ENCODE measurements around the gene ZBTB20. TPM values are rescaled to one million over a fixed set of nuclear protein-coding genes. Genes with fewer than 3 reads are reported as not detected.

ZBTB20 gene
- total RNA-seq, 1 experiment from 2014 or later = 3.7 TPM

- CTCF ChIA-PET = no interaction called here
- BruUV-seq (replicated peaks) = no TSS peak
- TF ChIP-seq EZH2 (IDR thresholded peaks at IDR 0.05; ENCODE audit: low read length, unreplicated experiment) (no peak), EZH2phosphoT487 (IDR thresholded peaks at IDR 0.05; ENCODE audit: borderline replicate concordance, low read length) (no peak), CTCF (conservative IDR thresholded peaks at IDR 0.05; ENCODE audit: low read depth, low read length) (no peak)
- H3K9me2 ChIP-seq (replicated peaks; ENCODE audit: low read length) = no peaks in the 10 kb centered on the region
- DNase-seq (no peak), ATAC-seq (no peak)
- no peak overlapping the region for H3K27ac ChIP-seq (ENCODE audit: low read length)
- no peak overlapping the region for H2AFZ ChIP-seq (ENCODE audit: low read length)
- H4K20me1 ChIP-seq (ENCODE audit: low read length) = no peaks in the 10 kb centered on the region
- H3F3A ChIP-seq (ENCODE audit: low read length, unreplicated experiment) = no peaks in the 10 kb centered on the region
- no peak overlapping the region for H3K4me3 ChIP-seq (ENCODE audit: low read length)
- H3K27me3 ChIP-seq (ENCODE audit: low read length) = no peaks in the 10 kb centered on the region
- intact Hi-C loops (cut with micrococcal nuclease) = no loop called here
- POLR2A ChIA-PET (ENCODE audit: unreplicated experiment) = no interaction called here
- H3K9ac ChIP-seq (ENCODE audit: low read length) = no peak overlapping the region
- H3K4me2 ChIP-seq (ENCODE audit: low read length) = no peak overlapping the region
- no peaks in the 10 kb centered on the region for H3K9me3 ChIP-seq (ENCODE audit: low read length)
- no peaks in the 10 kb centered on the region for H3K36me3 ChIP-seq (ENCODE audit: low read depth, low read length)
- H3K79me2 ChIP-seq (ENCODE audit: low read length) = no peaks in the 10 kb centered on the region
- no peaks in the 10 kb centered on the region for H3K4me1 ChIP-seq (ENCODE audit: insufficient read depth, low read length)
These were observed 459.9 kb downstream of the ZBTB20 start for GRCh38 chr3:114687151-114687550.

- Histone ChIP-seq H3K9me2 (replicated peaks; ENCODE audit: low read length) (no peaks in the 10 kb centered on the region), H4K20me1 (ENCODE audit: low read length) (no peaks in the 10 kb centered on the region), H3K4me2 (ENCODE audit: low read length) (no peak overlapping the region), H3K79me2 (ENCODE audit: low read length) (no peaks in the 10 kb centered on the region), H3K4me3 (ENCODE audit: low read length) (no peak overlapping the region), H3K36me3 (ENCODE audit: low read depth, low read length) (no peaks in the 10 kb centered on the region), H3K27ac (ENCODE audit: low read length) (no peak overlapping the region), H3K27me3 (ENCODE audit: low read length) (no peaks in the 10 kb centered on the region), H3K9ac (ENCODE audit: low read length) (no peak overlapping the region), H3K4me1 (ENCODE audit: insufficient read depth, low read length) (no peaks in the 10 kb centered on the region), H2AFZ (ENCODE audit: low read length) (no peak overlapping the region), H3K9me3 (ENCODE audit: low read length) (no peaks in the 10 kb centered on the region), H3F3A (ENCODE audit: low read length, unreplicated experiment) (no peaks in the 10 kb centered on the region)
- no TSS peak for BruUV-seq (replicated peaks)
- no peak for ATAC-seq
- ChIA-PET POLR2A (ENCODE audit: unreplicated experiment) (no interaction called here), CTCF (no interaction called here)
- TF ChIP-seq EZH2phosphoT487 (IDR thresholded peaks at IDR 0.05; ENCODE audit: borderline replicate concordance, low read length) (no peak), CTCF (conservative IDR thresholded peaks at IDR 0.05; ENCODE audit: low read depth, low read length) (no peak), EZH2 (IDR thresholded peaks at IDR 0.05; ENCODE audit: low read length, unreplicated experiment) (no peak)
- intact Hi-C loops (cut with micrococcal nuclease) = no loop called here
- no peak for DNase-seq
These were observed 460.5 kb downstream of the ZBTB20 start for GRCh38 chr3:114686621-114687020.

GRCh38 chr3:114685161-114685560, 461.9 kb downstream of the ZBTB20 start:
- no peaks in the 10 kb centered on the region for H3K36me3 ChIP-seq (ENCODE audit: low read depth, low read length)
- no TSS peak for BruUV-seq (replicated peaks)
- H3K9me3 ChIP-seq (ENCODE audit: low read length) = no peaks in the 10 kb centered on the region
- no peak overlapping the region for H3K27ac ChIP-seq (ENCODE audit: low read length)
- intact Hi-C loops (cut with micrococcal nuclease) = no loop called here
- no peak for ATAC-seq
- H3K4me2 ChIP-seq (ENCODE audit: low read length) = no peak overlapping the region
- H3K4me3 ChIP-seq (ENCODE audit: low read length) = no peak overlapping the region
- TF ChIP-seq EZH2phosphoT487 (IDR thresholded peaks at IDR 0.05; ENCODE audit: borderline replicate concordance, low read length) (no peak), CTCF (conservative IDR thresholded peaks at IDR 0.05; ENCODE audit: low read depth, low read length) (no peak), EZH2 (IDR thresholded peaks at IDR 0.05; ENCODE audit: low read length, unreplicated experiment) (no peak)
- no peak for DNase-seq
- H3K79me2 ChIP-seq (ENCODE audit: low read length) = no peaks in the 10 kb centered on the region
- no peaks in the 10 kb centered on the region for H3K4me1 ChIP-seq (ENCODE audit: insufficient read depth, low read length)
- H2AFZ ChIP-seq (ENCODE audit: low read length) = no peak overlapping the region
- H3K27me3 ChIP-seq (ENCODE audit: low read length) = no peaks in the 10 kb centered on the region
- H3F3A ChIP-seq (ENCODE audit: low read length, unreplicated experiment) = no peaks in the 10 kb centered on the region
- no peak overlapping the region for H3K9ac ChIP-seq (ENCODE audit: low read length)
- no peaks in the 10 kb centered on the region for H3K9me2 ChIP-seq (replicated peaks; ENCODE audit: low read length)
- ChIA-PET POLR2A (ENCODE audit: unreplicated experiment) (no interaction called here), CTCF (no interaction called here)
- H4K20me1 ChIP-seq (ENCODE audit: low read length) = no peaks in the 10 kb centered on the region

Measured in PC-3 (cell line).